ENCODE data around the gene YPEL3.

GRCh38 chr16:30104090-30104489, 8.1 kb upstream of the YPEL3 start:
- TF ChIP-seq POLR2A (IDR thresholded peaks at IDR 0.05) (no peak), CTCF (IDR thresholded peaks at IDR 0.05) (no peak), POLR2AphosphoS5 (IDR thresholded peaks at IDR 0.05) (no peak), EP300 (IDR thresholded peaks at IDR 0.05) (no peak)

Data from suprapubic skin (tissue), 4 donors.